SK-N-SH treated with all-trans-retinoic acid at 6 μM for 48 hours (cell line): ENCODE measurements around the gene AGAP2.

Experiments
- ATAC-seq: fragments of 200-7000 bp; cut with Tn5 transposase; 3 replicates; pipeline ENCODE4 v1.9.1; 2020; ENCODE audit warnings: mild to moderate bottlenecking, moderate library complexity
- ARNTL ChIP-seq: fragments of 450-650 bp; formaldehyde crosslinking; IDR thresholded peaks from 2 replicates; pipeline ENCODE4 v1.5.0; 2020; ENCODE audit warnings: low read depth, mild to moderate bottlenecking, moderate library complexity, borderline replicate concordance
- BACH2 ChIP-seq: fragments of 250-450 bp; sonication (Bioruptor Pico); IDR thresholded peaks from 2 replicates; pipeline ENCODE4 v1.9.0; 2021; ENCODE audit warnings: mild to moderate bottlenecking, borderline replicate concordance
- ESRRG ChIP-seq: fragments of 250-450 bp; sonication (Bioruptor Pico); IDR thresholded peaks from 2 replicates; pipeline ENCODE4 v1.6.1; 2021; ENCODE audit warnings: mild to moderate bottlenecking
- POU6F1 ChIP-seq: fragments of 250-450 bp; sonication (Bioruptor Pico); IDR thresholded peaks from 2 replicates; pipeline ENCODE4 v1.8.0; 2021; ENCODE audit warnings: low read depth, mild to moderate bottlenecking, moderate library complexity, borderline replicate concordance
- PPARA ChIP-seq: fragments of 250-450 bp; sonication (Bioruptor Pico); IDR thresholded peaks from 2 replicates; pipeline ENCODE4 v1.5.0; 2020; ENCODE audit warnings: mild to moderate bottlenecking, borderline replicate concordance
- RARB ChIP-seq: fragments of 250-450 bp; sonication (Bioruptor Pico); IDR thresholded peaks from 2 replicates; pipeline ENCODE4 v1.8.0; 2021; ENCODE audit warnings: mild to moderate bottlenecking, moderate library complexity
- SNAI2 ChIP-seq: fragments of 250-450 bp; sonication (Bioruptor Pico); IDR thresholded peaks from 2 replicates; pipeline ENCODE4 v1.5.0; 2020; ENCODE audit warnings: mild to moderate bottlenecking, moderate library complexity
- TCF4 ChIP-seq: fragments of 250-450 bp; sonication (Bioruptor Pico); IDR thresholded peaks from 2 replicates; pipeline ENCODE4 v1.8.0; 2021; ENCODE audit warnings: mild to moderate bottlenecking, moderate library complexity, borderline replicate concordance
- TOX ChIP-seq: fragments of 250-450 bp; sonication (Bioruptor Pico); IDR thresholded peaks from 2 replicates; pipeline ENCODE4 v1.8.0; 2021; ENCODE audit warnings: mild to moderate bottlenecking, moderate library complexity, borderline replicate concordance
- ZC3H10 ChIP-seq: fragments of 250-450 bp; sonication (Bioruptor Pico); IDR thresholded peaks from 2 replicates; pipeline ENCODE4 v1.5.1; 2021; ENCODE audit warnings: mild to moderate bottlenecking, moderate library complexity
- ZFP3 ChIP-seq: fragments of 250-450 bp; sonication (Bioruptor Pico); IDR thresholded peaks from 2 replicates; pipeline ENCODE4 v1.5.0; 2020; ENCODE audit warnings: mild to moderate bottlenecking, moderate library complexity
- ZNF565 ChIP-seq: fragments of 450-650 bp; formaldehyde crosslinking; conservative IDR thresholded peaks from 2 replicates; pipeline ENCODE4 v1.5.0; 2020; ENCODE audit warnings: low read depth, mild to moderate bottlenecking, moderate library complexity
- ZNF70 ChIP-seq: fragments of 450-650 bp; formaldehyde crosslinking; IDR thresholded peaks from 2 replicates; pipeline ENCODE4 v1.5.0; 2020; ENCODE audit warnings: mild to moderate bottlenecking, moderate library complexity
- TF ChIP-seq, protein P1 (sequence below): fragments of 250-450 bp; sonication (Bioruptor Pico); IDR thresholded peaks from 2 replicates; pipeline ENCODE4 v1.5.1; 2021; ENCODE audit warnings: mild to moderate bottlenecking, moderate library complexity
- TF ChIP-seq, protein P2 (sequence below): fragments of 250-450 bp; sonication (Bioruptor Pico); IDR thresholded peaks from 2 replicates; pipeline ENCODE4 v1.5.1; 2020; ENCODE audit warnings: low read depth, mild to moderate bottlenecking, moderate library complexity
- TF ChIP-seq, protein P3 (sequence below): fragments of 250-450 bp; sonication (Bioruptor Pico); IDR thresholded peaks from 2 replicates; pipeline ENCODE4 v1.5.0; 2020; ENCODE audit warnings: mild to moderate bottlenecking, moderate library complexity

The AGAP2 gene

GRCh38 chr12:57762463-57762862 is 23.9 kb upstream of the AGAP2 start (continued):
- TF ChIP-seq, protein P1, sequence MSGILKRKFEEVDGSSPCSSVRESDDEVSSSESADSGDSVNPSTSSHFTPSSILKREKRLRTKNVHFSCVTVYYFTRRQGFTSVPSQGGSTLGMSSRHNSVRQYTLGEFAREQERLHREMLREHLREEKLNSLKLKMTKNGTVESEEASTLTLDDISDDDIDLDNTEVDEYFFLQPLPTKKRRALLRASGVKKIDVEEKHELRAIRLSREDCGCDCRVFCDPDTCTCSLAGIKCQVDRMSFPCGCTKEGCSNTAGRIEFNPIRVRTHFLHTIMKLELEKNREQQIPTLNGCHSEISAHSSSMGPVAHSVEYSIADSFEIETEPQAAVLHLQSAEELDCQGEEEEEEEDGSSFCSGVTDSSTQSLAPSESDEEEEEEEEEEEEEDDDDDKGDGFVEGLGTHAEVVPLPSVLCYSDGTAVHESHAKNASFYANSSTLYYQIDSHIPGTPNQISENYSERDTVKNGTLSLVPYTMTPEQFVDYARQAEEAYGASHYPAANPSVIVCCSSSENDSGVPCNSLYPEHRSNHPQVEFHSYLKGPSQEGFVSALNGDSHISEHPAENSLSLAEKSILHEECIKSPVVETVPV (CRISPR knock-in tag), result no peak

DNA sequence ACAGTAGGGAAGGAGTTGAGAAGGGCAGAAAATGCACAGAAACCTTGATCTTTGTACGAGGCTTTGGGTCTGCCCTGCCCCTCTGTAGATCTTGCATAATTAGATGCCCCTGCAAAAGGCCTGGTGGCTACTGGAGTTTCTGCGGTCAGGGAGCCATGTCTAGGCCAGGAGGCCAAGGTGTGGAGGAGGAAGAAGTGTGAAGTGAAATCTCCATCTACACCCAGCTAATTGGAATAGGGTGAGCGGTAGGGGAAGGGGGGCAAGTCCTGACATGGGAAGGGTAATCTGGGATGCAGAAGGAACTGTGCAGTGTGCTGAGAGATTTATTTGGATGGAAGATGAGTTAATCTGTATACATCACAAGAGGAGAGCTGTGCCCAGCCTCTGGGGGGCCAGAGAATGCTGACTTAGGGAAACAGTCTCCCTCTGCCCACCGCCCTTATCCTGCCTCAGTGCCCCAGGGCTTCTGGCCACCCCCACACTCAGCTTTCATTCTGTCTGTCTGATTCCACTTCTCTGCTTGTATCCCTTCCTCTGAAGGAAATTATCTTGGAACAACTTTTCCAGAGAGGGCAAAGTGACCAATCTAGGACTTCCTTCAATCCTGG is 23.0 kb upstream of the AGAP2 start:
- TF ChIP-seq ZNF565 (CRISPR knock-in tag) (no peak), PPARA (no peak)
- no peak for ATAC-seq

GRCh38 chr12:57760347-57760982 is 21.9 kb upstream of the AGAP2 start:
- TF ChIP-seq, protein P1 (CRISPR knock-in tag), result no peak
- TF ChIP-seq ZNF70 (CRISPR knock-in tag) (no peak), ZFP3 (CRISPR knock-in tag) (no peak), ARNTL (CRISPR knock-in tag) (no peak), TOX (CRISPR knock-in tag) (no peak), ZNF565 (CRISPR knock-in tag) (no peak), POU6F1 (CRISPR knock-in tag) (no peak), BACH2 (CRISPR knock-in tag) (no peak), RARB (CRISPR knock-in tag) (no peak), SNAI2 (no peak), ESRRG (no peak), TCF4 (CRISPR knock-in tag) (no peak)
- TF ChIP-seq, protein P2, sequence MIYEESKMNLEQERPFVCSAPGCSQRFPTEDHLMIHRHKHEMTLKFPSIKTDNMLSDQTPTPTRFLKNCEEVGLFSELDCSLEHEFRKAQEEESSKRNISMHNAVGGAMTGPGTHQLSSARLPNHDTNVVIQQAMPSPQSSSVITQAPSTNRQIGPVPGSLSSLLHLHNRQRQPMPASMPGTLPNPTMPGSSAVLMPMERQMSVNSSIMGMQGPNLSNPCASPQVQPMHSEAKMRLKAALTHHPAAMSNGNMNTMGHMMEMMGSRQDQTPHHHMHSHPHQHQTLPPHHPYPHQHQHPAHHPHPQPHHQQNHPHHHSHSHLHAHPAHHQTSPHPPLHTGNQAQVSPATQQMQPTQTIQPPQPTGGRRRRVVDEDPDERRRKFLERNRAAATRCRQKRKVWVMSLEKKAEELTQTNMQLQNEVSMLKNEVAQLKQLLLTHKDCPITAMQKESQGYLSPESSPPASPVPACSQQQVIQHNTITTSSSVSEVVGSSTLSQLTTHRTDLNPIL (CRISPR knock-in tag), result no peak
- TF ChIP-seq, protein P3, sequence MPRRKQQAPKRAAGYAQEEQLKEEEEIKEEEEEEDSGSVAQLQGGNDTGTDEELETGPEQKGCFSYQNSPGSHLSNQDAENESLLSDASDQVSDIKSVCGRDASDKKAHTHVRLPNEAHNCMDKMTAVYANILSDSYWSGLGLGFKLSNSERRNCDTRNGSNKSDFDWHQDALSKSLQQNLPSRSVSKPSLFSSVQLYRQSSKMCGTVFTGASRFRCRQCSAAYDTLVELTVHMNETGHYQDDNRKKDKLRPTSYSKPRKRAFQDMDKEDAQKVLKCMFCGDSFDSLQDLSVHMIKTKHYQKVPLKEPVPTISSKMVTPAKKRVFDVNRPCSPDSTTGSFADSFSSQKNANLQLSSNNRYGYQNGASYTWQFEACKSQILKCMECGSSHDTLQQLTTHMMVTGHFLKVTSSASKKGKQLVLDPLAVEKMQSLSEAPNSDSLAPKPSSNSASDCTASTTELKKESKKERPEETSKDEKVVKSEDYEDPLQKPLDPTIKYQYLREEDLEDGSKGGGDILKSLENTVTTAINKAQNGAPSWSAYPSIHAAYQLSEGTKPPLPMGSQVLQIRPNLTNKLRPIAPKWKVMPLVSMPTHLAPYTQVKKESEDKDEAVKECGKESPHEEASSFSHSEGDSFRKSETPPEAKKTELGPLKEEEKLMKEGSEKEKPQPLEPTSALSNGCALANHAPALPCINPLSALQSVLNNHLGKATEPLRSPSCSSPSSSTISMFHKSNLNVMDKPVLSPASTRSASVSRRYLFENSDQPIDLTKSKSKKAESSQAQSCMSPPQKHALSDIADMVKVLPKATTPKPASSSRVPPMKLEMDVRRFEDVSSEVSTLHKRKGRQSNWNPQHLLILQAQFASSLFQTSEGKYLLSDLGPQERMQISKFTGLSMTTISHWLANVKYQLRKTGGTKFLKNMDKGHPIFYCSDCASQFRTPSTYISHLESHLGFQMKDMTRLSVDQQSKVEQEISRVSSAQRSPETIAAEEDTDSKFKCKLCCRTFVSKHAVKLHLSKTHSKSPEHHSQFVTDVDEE (CRISPR knock-in tag), result no peak
- no peak for ATAC-seq

GRCh38 chr12:57759360-57759980 is 20.9 kb upstream of the AGAP2 start:
- TF ChIP-seq PPARA (no peak), ARNTL (CRISPR knock-in tag) (no peak), ZC3H10 (CRISPR knock-in tag) (no peak), TOX (CRISPR knock-in tag) (no peak), RARB (CRISPR knock-in tag) (no peak)
- TF ChIP-seq, protein P2 (CRISPR knock-in tag), result no peak
- TF ChIP-seq, all 23 proteins: peak for 0
- peak; percentile 51 for ATAC-seq
